ENCODE data around the gene VPS51. TPM values are rescaled to one million over a fixed set of nuclear protein-coding genes. Genes with fewer than 3 reads are reported as not detected.
"Not testable (repeated sequence)": the region's sequence is repeated elsewhere in the genome, so short reads cannot be mapped to it uniquely, and the experiment has no call there.

Gene VPS51
- total RNA-seq, 1 donor from 2014 or later: 55.1 TPM

- no peak for ATAC-seq
- no peak for DNase-seq (ENCODE audit: low spot score)
Observed at GRCh38 chr11:65132238-65132987, 36.4 kb downstream of the VPS51 start.

GRCh38 chr11:65132988-65133700 is 37.1 kb downstream of the VPS51 start:
- peak; percentile 85 for DNase-seq (ENCODE audit: low spot score)
- ATAC-seq: peak; percentile 63

GRCh38 chr11:65133724-65134123 is 37.7 kb downstream of the VPS51 start:
- ATAC-seq (peak; percentile 20), DNase-seq (ENCODE audit: low spot score) (peak; percentile 73)

- peak; percentile 96 for DNase-seq (ENCODE audit: low spot score)
- ATAC-seq: peak; percentile 84
Observed at GRCh38 chr11:65134240-65134951, 38.4 kb downstream of the VPS51 start, which contains the start of gene SYVN1. SYVN1 (minus strand) TSS chr11:65134519; CDS start chr11:65133601, 918 bp downstream.

GRCh38 chr11:65134952-65135632 is 39.1 kb downstream of the VPS51 start:
- peak; percentile 98 for DNase-seq (ENCODE audit: low spot score)
- peak; percentile 75 for ATAC-seq

- DNase-seq (ENCODE audit: low spot score) (no peak), ATAC-seq (no peak)
Observed at GRCh38 chr11:65135633-65136145, 39.7 kb downstream of the VPS51 start.

- ATAC-seq: no peak
- no peak for DNase-seq (ENCODE audit: low spot score)
Observed at GRCh38 chr11:65136515-65137096, 40.6 kb downstream of the VPS51 start.

GRCh38 chr11:65141896-65142494 is 46.0 kb downstream of the VPS51 start:
- DNase-seq (ENCODE audit: low spot score): peak; percentile 66
- ATAC-seq: peak; percentile 62

GRCh38 chr11:65147352-65148075 is 51.5 kb downstream of the VPS51 start:
- ATAC-seq: no peak
- DNase-seq (ENCODE audit: low spot score): no peak

- DNase-seq (ENCODE audit: low spot score): no peak
- ATAC-seq: no peak
Observed at GRCh38 chr11:65148657-65149056, 52.6 kb downstream of the VPS51 start.

GRCh38 chr11:65150131-65150508 is 54.1 kb downstream of the VPS51 start:
- not testable (repeated sequence) for ATAC-seq; DNase-seq (ENCODE audit: low spot score)

GRCh38 chr11:65150509-65151299 is 54.7 kb downstream of the VPS51 start:
- DNase-seq (ENCODE audit: low spot score): peak; percentile 90

GRCh38 chr11:65151331-65151899 is 55.4 kb downstream of the VPS51 start:
- no peak for DNase-seq (ENCODE audit: low spot score)
- no peak for ATAC-seq

More at GRCh38 chr11:65150509-65151299, 54.7 kb downstream of the VPS51 start:
- peak; percentile 83 for ATAC-seq

GRCh38 chr11:65152122-65152521 is 56.1 kb downstream of the VPS51 start:
- ATAC-seq: no peak
- no peak for DNase-seq (ENCODE audit: low spot score)

GRCh38 chr11:65156256-65156655 is 60.2 kb downstream of the VPS51 start:
- ATAC-seq (no peak), DNase-seq (ENCODE audit: low spot score) (no peak)

GRCh38 chr11:65156926-65157325 is 60.9 kb downstream of the VPS51 start:
- ATAC-seq: no peak

GRCh38 chr11:65157336-65157735 is 61.3 kb downstream of the VPS51 start:
- no peak for ATAC-seq
- DNase-seq (ENCODE audit: low spot score): no peak

More at GRCh38 chr11:65156926-65157325, 60.9 kb downstream of the VPS51 start:
- DNase-seq (ENCODE audit: low spot score): no peak

GRCh38 chr11:65159012-65159411 is 63.0 kb downstream of the VPS51 start:
- ATAC-seq: no peak

More at GRCh38 chr11:65159012-65159411, 63.0 kb downstream of the VPS51 start:
- no peak for DNase-seq (ENCODE audit: low spot score)
